ENCODE measurements around the gene SLC25A47. TPM values are rescaled to one million over a fixed set of nuclear protein-coding genes. Genes with fewer than 3 reads are reported as not detected.
"Not testable (repeated sequence)": the region's sequence is repeated elsewhere in the genome, so short reads cannot be mapped to it uniquely, and the experiment has no call there.

Gene SLC25A47
- total and polyA plus RNA-seq, 4 experiments from 2014 or later, result not detected

- H3K36me3 Mint-ChIP-seq, result peaks cover 0 to 35% of the 10 kb centered on the region in 2 donors
- Histone ChIP-seq H3K36me3 (ENCODE audit: insufficient read depth, low read length) (peaks cover 10% of the 10 kb centered on the region), H3K27ac (ENCODE audit: low read depth, low read length) (no peak overlapping the region), H3K4me1 (ENCODE audit: insufficient read depth, low read length) (peaks cover 18% of the 10 kb centered on the region), H3K9me3 (ENCODE audit: control insufficient read depth in 1 of 2, low read length in 2 of 2) (no peaks in the 10 kb centered on the region), H3K27me3 (ENCODE audit: insufficient read depth, low read length) (no peaks in the 10 kb centered on the region), H3K4me3 (ENCODE audit: low read length in 2 of 2) (no peak overlapping the region)
- peaks cover 17 to 48% (median 26%) of the 10 kb centered on the region in 4 donors for H3K4me1 Mint-ChIP-seq
- no peak overlapping the region for H3K4me3 Mint-ChIP-seq
- intact Hi-C loops (cut with micrococcal nuclease), result no loop called here
- ChIA-PET POLR2A (ENCODE audit: partially characterized antibody) (no interaction called here), CTCF (ENCODE audit: partially characterized antibody) (interaction anchor here (1.0 to 2.1 kb wide), 2 partner anchors 20 to 89 kb away, joined by 3 to 5 read pairs; no protein-coding TSS in a partner anchor)
- peaks cover 0 to 2% (median 0%) of the 10 kb centered on the region in 8 donors for H3K9me3 Mint-ChIP-seq
- DNase-seq, result no peak
- H3K27ac Mint-ChIP-seq, result peak overlapping the region in 3 of 7 donors; percentile 12 to 55 (median 22)
- no peaks in the 10 kb centered on the region for H3K27me3 Mint-ChIP-seq
Measured at GRCh38 chr14:100281286-100282082, 41.7 kb upstream of the SLC25A47 start.

- peaks cover 18% of the 10 kb centered on the region for H3K4me1 ChIP-seq (ENCODE audit: insufficient read depth, low read length)
- POLR2A ChIA-PET (ENCODE audit: partially characterized antibody), result no interaction called here
- no peak overlapping the region for H3K4me3 Mint-ChIP-seq
- H3K9me3 Mint-ChIP-seq, result peaks cover 0 to 2% (median 0%) of the 10 kb centered on the region in 8 donors
- H3K4me1 Mint-ChIP-seq, result peaks cover 16 to 43% (median 26%) of the 10 kb centered on the region in 4 donors
- DNase-seq, result no peak
- H3K36me3 Mint-ChIP-seq, result peaks cover 0 to 32% of the 10 kb centered on the region in 2 donors
- H3K27me3 ChIP-seq (ENCODE audit: insufficient read depth, low read length), result no peaks in the 10 kb centered on the region
- H3K9me3 ChIP-seq (ENCODE audit: control insufficient read depth in 1 of 2, low read length in 2 of 2), result no peaks in the 10 kb centered on the region
- no peaks in the 10 kb centered on the region for H3K27me3 Mint-ChIP-seq
- H3K27ac Mint-ChIP-seq, result peak overlapping the region in 3 of 7 donors; percentile 17 to 71 (median 33)
- H3K4me3 ChIP-seq (ENCODE audit: low read length in 2 of 2), result no peak overlapping the region
- CTCF ChIA-PET (ENCODE audit: partially characterized antibody), result interaction anchor here (1.1 to 2.1 kb wide), 3 partner anchors 13 to 89 kb away, joined by 3 to 5 read pairs (median 5); no protein-coding TSS in a partner anchor
- intact Hi-C loops (cut with micrococcal nuclease), result no loop called here
- H3K27ac ChIP-seq (ENCODE audit: low read depth, low read length), result no peak overlapping the region
- H3K36me3 ChIP-seq (ENCODE audit: insufficient read depth, low read length), result peaks cover 8% of the 10 kb centered on the region
Measured at GRCh38 chr14:100282083-100282350, 41.1 kb upstream of the SLC25A47 start.

- Mint-ChIP-seq H3K36me3 (peaks cover 0 to 24% of the 10 kb centered on the region in 2 donors), H3K27ac (peak overlapping the region in 4 of 7 donors; percentile 33 to 71 (median 58)), H3K4me3 (peak overlapping the region in 4 of 8 donors; percentile 17 to 59 (median 44)), H3K27me3 (no peaks in the 10 kb centered on the region), H3K9me3 (peaks cover 0 to 2% (median 0%) of the 10 kb centered on the region in 8 donors), H3K4me1 (peaks cover 15 to 35% (median 22%) of the 10 kb centered on the region in 4 donors)
- CTCF ChIA-PET (ENCODE audit: partially characterized antibody), result interaction anchor here (0.6 to 4.8 kb wide), 9 partner anchors 9 to 380 kb away, joined by 3 to 38 read pairs (median 4); no protein-coding TSS in a partner anchor
- H3K27me3 ChIP-seq (ENCODE audit: insufficient read depth, low read length), result no peaks in the 10 kb centered on the region
- H3K4me1 ChIP-seq (ENCODE audit: insufficient read depth, low read length), result peaks cover 18% of the 10 kb centered on the region
- peaks cover 3% of the 10 kb centered on the region for H3K36me3 ChIP-seq (ENCODE audit: insufficient read depth, low read length)
- no peaks in the 10 kb centered on the region for H3K9me3 ChIP-seq (ENCODE audit: control insufficient read depth in 1 of 2, low read length in 2 of 2)
- POLR2A ChIA-PET (ENCODE audit: partially characterized antibody), result interaction anchor here (0.6 to 1.2 kb wide), 3 partner anchors 19 to 218 kb away, joined by 3 read pairs; partner anchors contain the start of gene EVL
- no peak for DNase-seq
- no peak overlapping the region for H3K27ac ChIP-seq (ENCODE audit: low read depth, low read length)
- H3K4me3 ChIP-seq (ENCODE audit: low read length in 2 of 2), result no peak overlapping the region
- intact Hi-C loops (cut with micrococcal nuclease), result no loop called here
Measured at GRCh38 chr14:100282766-100283419, 40.2 kb upstream of the SLC25A47 start.

GRCh38 chr14:100283436-100283835 lies 39.7 kb upstream of the SLC25A47 start:
- peak overlapping the region in 2 of 7 donors; percentile 31 to 33 for H3K27ac Mint-ChIP-seq
- H3K9me3 ChIP-seq (ENCODE audit: control insufficient read depth in 1 of 2, low read length in 2 of 2); H3K36me3 ChIP-seq (ENCODE audit: insufficient read depth, low read length); DNase-seq; H3K9me3 Mint-ChIP-seq; H3K27ac ChIP-seq (ENCODE audit: low read depth, low read length); intact Hi-C loops (cut with micrococcal nuclease); H3K27me3 ChIP-seq (ENCODE audit: insufficient read depth, low read length); H3K4me3 ChIP-seq (ENCODE audit: low read length in 2 of 2); H3K27me3 Mint-ChIP-seq: not testable (repeated sequence)
- peak overlapping the region in 2 of 8 donors; percentile 58 to 59 for H3K4me3 Mint-ChIP-seq
- peaks cover 18% of the 10 kb centered on the region for H3K4me1 ChIP-seq (ENCODE audit: insufficient read depth, low read length)
- CTCF ChIA-PET (ENCODE audit: partially characterized antibody), result interaction anchor here (0.7 to 4.8 kb wide), 8 partner anchors 9 to 96 kb away, joined by 3 to 38 read pairs (median 5); no protein-coding TSS in a partner anchor
- POLR2A ChIA-PET (ENCODE audit: partially characterized antibody), result interaction anchor here (0.6 to 1.2 kb wide), 3 partner anchors 19 to 218 kb away, joined by 3 read pairs; partner anchors contain the start of gene EVL
- H3K36me3 Mint-ChIP-seq, result peaks cover 0 to 20% of the 10 kb centered on the region in 2 donors
- peaks cover 11 to 30% (median 18%) of the 10 kb centered on the region in 4 donors for H3K4me1 Mint-ChIP-seq

GRCh38 chr14:100283984-100284881 lies 38.9 kb upstream of the SLC25A47 start:
- Mint-ChIP-seq H3K27ac (peak overlapping the region in 6 of 7 donors; percentile 51 to 78 (median 76)), H3K27me3 (no peaks in the 10 kb centered on the region), H3K9me3 (no peaks in the 10 kb centered on the region), H3K36me3 (peaks cover 0 to 14% of the 10 kb centered on the region in 2 donors), H3K4me1 (peaks cover 5 to 22% (median 11%) of the 10 kb centered on the region in 4 donors), H3K4me3 (peak overlapping the region; percentile 29 to 71 (median 65))
- H3K27me3 ChIP-seq (ENCODE audit: insufficient read depth, low read length), result no peaks in the 10 kb centered on the region
- intact Hi-C loops (cut with micrococcal nuclease), result loop anchor here (2.0 kb wide), 1 partner anchor 23 kb away; the partner anchor contains the start of gene SLC25A29
- H3K4me1 ChIP-seq (ENCODE audit: insufficient read depth, low read length), result peaks cover 13% of the 10 kb centered on the region
- no peak overlapping the region for H3K27ac ChIP-seq (ENCODE audit: low read depth, low read length)
- H3K4me3 ChIP-seq (ENCODE audit: low read length in 2 of 2), result peak overlapping the region in 1 of 2 donors; percentile 85
- POLR2A ChIA-PET (ENCODE audit: partially characterized antibody), result interaction anchor here (0.9 kb wide), 1 partner anchor 15 kb away, joined by 3 read pairs; no protein-coding TSS in a partner anchor
- CTCF ChIA-PET (ENCODE audit: partially characterized antibody), result interaction anchor here (0.6 to 4.8 kb wide), 7 partner anchors 10 to 96 kb away, joined by 3 to 38 read pairs (median 7); no protein-coding TSS in a partner anchor
- DNase-seq, result no peak
- H3K9me3 ChIP-seq (ENCODE audit: control insufficient read depth in 1 of 2, low read length in 2 of 2), result no peaks in the 10 kb centered on the region
- peaks cover 3% of the 10 kb centered on the region for H3K36me3 ChIP-seq (ENCODE audit: insufficient read depth, low read length)
